ENCODE measurements around the gene CYB5RL. TPM values are rescaled to one million over a fixed set of nuclear protein-coding genes. Genes with fewer than 3 reads are reported as not detected.
"Not testable (repeated sequence)": the region's sequence is repeated elsewhere in the genome, so short reads cannot be mapped to it uniquely, and the experiment has no call there.

Gene CYB5RL
- total and polyA plus RNA-seq, 7 donors = 1.4 to 5.7 (median 4.4) TPM

- no peak overlapping the region for H3K27ac ChIP-seq
- peaks cover 0 to 26% (median 25%) of the 10 kb centered on the region in 4 donors for H3K4me1 ChIP-seq
- intact Hi-C loops (cut with DNase I) = no loop called here
- no peak for DNase-seq
- H3K36me3 ChIP-seq = peaks cover 48 to 81% (median 70%) of the 10 kb centered on the region in 4 donors
- H3K9me3 ChIP-seq = no peaks in the 10 kb centered on the region
- H3K27me3 ChIP-seq = no peaks in the 10 kb centered on the region
- H3K4me3 ChIP-seq = no peak overlapping the region
- WGBS, 2 donors = 93 to 95% methylated on average over 9 of the region's 9 CpGs
- no peak for TF ChIP-seq CTCF (IDR thresholded peaks at IDR 0.05)
- no peak for TF ChIP-seq EP300 (IDR thresholded peaks at IDR 0.05)
- no peak for TF ChIP-seq POLR2A (IDR thresholded peaks at IDR 0.05)
- no peak for TF ChIP-seq POLR2AphosphoS5 (IDR thresholded peaks at IDR 0.05)
These were observed 15.7 kb upstream of the CYB5RL start for GRCh38 chr1:54215523-54215922.

GRCh38 chr1:54212872-54213271, 13.0 kb upstream of the CYB5RL start:
- H3K4me3 ChIP-seq = no peak overlapping the region
- TF ChIP-seq CTCF (IDR thresholded peaks at IDR 0.05) (no peak), POLR2A (IDR thresholded peaks at IDR 0.05) (no peak), EP300 (IDR thresholded peaks at IDR 0.05) (no peak), POLR2AphosphoS5 (IDR thresholded peaks at IDR 0.05) (no peak)
- H3K27ac ChIP-seq = no peak overlapping the region
- H3K4me1 ChIP-seq = no peaks in the 10 kb centered on the region
- H3K27me3 ChIP-seq = no peaks in the 10 kb centered on the region
- peaks cover 58 to 98% (median 87%) of the 10 kb centered on the region in 4 donors for H3K36me3 ChIP-seq
- intact Hi-C loops (cut with DNase I) = no loop called here
- WGBS, 2 donors = 62 to 83% methylated on average over 1 of the region's 1 CpG
- no peaks in the 10 kb centered on the region for H3K9me3 ChIP-seq
- no peak for DNase-seq

- H3K4me1 ChIP-seq, H3K9me3 ChIP-seq: not testable (repeated sequence)
- peaks cover 37 to 84% (median 62%) of the 10 kb centered on the region in 4 donors for H3K36me3 ChIP-seq
These were observed 8.1 kb upstream of the CYB5RL start for GRCh38 chr1:54207896-54208295.

GRCh38 chr1:54207287-54207686, 7.5 kb upstream of the CYB5RL start:
- intact Hi-C loops (cut with DNase I) = no loop called here

More at GRCh38 chr1:54207896-54208295, 8.1 kb upstream of the CYB5RL start:
- H3K4me3 ChIP-seq; DNase-seq; H3K27me3 ChIP-seq; intact Hi-C loops (cut with DNase I); H3K27ac ChIP-seq: not testable (repeated sequence)
- WGBS, 2 donors = 70 to 86% methylated on average over 4 of the region's 4 CpGs

GRCh38 chr1:54204199-54204598, 4.4 kb upstream of the CYB5RL start:
- H3K4me1 ChIP-seq = peaks cover 0 to 30% (median 19%) of the 10 kb centered on the region in 4 donors
- H3K9me3 ChIP-seq = no peaks in the 10 kb centered on the region
- DNase-seq = no peak
- intact Hi-C loops (cut with DNase I) = loop anchor here (5.0 kb wide), 1 partner anchor 68 kb away; no protein-coding TSS in a partner anchor
- H3K27me3 ChIP-seq = no peaks in the 10 kb centered on the region
- TF ChIP-seq POLR2A (IDR thresholded peaks at IDR 0.05) = no peak
- no peak for TF ChIP-seq POLR2AphosphoS5 (IDR thresholded peaks at IDR 0.05)
- no peak for TF ChIP-seq EP300 (IDR thresholded peaks at IDR 0.05)
- TF ChIP-seq CTCF (IDR thresholded peaks at IDR 0.05) = no peak
- H3K4me3 ChIP-seq = no peak overlapping the region
- no peak overlapping the region for H3K27ac ChIP-seq
- peaks cover 7 to 53% (median 30%) of the 10 kb centered on the region in 4 donors for H3K36me3 ChIP-seq
- 83 to 87% methylated on average over 7 of the region's 7 CpGs for WGBS, 2 donors

More at GRCh38 chr1:54207287-54207686, 7.5 kb upstream of the CYB5RL start:
- Histone ChIP-seq H3K27ac (no peak overlapping the region), H3K4me3 (no peak overlapping the region), H3K9me3 (no peaks in the 10 kb centered on the region), H3K27me3 (no peaks in the 10 kb centered on the region), H3K36me3 (peaks cover 35 to 84% (median 56%) of the 10 kb centered on the region in 4 donors), H3K4me1 (peaks cover 0 to 7% (median 0%) of the 10 kb centered on the region in 4 donors)
- TF ChIP-seq CTCF (IDR thresholded peaks at IDR 0.05) (no peak), POLR2AphosphoS5 (IDR thresholded peaks at IDR 0.05) (no peak), EP300 (IDR thresholded peaks at IDR 0.05) (no peak), POLR2A (IDR thresholded peaks at IDR 0.05) (no peak)
- 38 to 91% methylated on average over 1 of the region's 1 CpG for WGBS, 2 donors
- no peak for DNase-seq

All from sigmoid colon (tissue), 7 donors.